ENCODE data around the gene TMED1.
"Not testable (repeated sequence)": the region's sequence is repeated elsewhere in the genome, so short reads cannot be mapped to it uniquely, and the experiment has no call there.

TMED1 gene, protein sequence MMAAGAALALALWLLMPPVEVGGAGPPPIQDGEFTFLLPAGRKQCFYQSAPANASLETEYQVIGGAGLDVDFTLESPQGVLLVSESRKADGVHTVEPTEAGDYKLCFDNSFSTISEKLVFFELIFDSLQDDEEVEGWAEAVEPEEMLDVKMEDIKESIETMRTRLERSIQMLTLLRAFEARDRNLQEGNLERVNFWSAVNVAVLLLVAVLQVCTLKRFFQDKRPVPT

DNA sequence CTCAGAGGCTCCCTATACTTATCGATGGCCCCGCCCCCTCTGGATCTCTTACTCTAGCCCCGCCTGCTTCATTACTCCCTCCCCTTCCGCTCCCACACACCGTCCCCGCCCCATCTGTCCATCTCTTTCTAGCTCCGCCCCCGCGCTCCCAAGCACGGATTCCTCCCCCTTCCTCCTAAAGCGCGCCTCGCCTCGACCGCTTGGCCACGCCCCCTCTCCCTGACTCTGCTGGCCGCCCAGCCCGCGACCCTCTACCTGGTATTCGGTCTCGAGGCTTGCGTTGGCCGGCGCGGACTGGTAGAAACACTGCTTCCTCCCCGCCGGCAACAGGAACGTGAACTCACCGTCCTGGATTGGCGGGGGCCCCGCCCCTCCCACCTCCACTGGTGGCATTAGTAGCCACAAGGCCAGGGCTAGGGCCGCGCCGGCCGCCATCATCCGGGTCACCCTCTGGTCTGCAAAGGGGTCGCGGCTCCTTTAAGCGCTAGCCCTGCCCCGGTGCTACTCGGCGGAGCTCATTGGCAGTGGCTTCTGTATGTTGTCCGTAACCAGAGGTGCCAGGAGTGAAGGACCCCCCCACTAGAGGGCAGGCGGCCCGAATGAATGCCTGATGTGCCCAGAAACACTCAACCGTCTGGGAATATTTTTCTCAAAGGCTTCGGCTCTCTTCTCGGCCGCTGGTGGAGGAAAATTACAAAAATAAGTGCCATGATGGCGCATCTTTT lies at the start of gene TMED1:
Gene TMED1, minus strand, starts transcription at position 459 of the 725 bp plus-strand sequence. Its CDS starts 21 bp downstream, at position 438.
- peak; percentile 88 for DNase-seq (ENCODE audit: low read depth)

DNA sequence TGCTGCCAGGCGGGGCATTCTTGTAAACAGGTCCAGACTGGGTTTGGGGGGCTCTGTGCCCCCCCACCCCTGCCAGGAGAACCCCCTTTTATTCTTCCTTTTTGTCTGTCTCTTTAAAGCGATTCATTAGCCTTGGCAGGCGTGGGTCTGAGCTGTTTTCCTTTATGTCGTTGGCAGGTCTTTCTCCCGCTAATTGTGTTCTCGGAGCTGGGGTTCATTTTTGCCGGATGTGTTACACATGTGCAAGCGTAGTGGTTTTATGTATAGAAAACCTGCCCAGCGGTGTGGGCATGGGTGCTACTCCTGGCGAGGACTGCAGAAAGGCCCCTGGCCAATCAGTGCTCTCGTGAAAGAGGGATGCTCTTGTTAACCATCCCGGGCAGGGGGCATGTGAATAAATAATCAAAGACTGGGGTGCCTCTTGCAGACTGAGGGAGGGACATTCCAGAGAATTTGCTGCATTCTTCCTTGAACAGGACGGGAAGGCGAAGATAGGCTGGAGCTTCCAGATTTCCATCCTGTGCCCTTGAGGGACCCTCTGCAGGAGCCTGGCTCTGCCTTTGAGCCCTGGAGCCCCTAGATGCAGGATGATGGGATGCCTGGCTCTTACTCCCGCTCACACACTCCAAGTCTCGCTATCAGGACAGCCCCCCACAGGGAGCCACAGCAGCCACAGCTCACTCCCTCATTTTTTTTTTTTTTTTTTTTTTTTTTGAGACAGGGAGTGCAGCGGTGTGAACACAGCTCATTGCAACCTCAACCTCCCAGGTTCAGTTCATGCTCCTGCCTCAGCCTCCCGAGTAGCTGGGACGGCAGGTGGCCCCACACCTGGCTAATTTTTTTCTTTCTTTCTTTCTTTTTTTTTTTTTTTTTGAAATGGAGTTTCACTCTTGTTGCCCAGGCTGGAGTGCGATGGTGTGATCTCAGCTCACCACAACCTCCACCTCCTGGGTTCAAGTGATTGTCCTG lies 49.5 kb upstream of the TMED1 start:
- DNase-seq (ENCODE audit: low read depth) = no peak

DNA sequence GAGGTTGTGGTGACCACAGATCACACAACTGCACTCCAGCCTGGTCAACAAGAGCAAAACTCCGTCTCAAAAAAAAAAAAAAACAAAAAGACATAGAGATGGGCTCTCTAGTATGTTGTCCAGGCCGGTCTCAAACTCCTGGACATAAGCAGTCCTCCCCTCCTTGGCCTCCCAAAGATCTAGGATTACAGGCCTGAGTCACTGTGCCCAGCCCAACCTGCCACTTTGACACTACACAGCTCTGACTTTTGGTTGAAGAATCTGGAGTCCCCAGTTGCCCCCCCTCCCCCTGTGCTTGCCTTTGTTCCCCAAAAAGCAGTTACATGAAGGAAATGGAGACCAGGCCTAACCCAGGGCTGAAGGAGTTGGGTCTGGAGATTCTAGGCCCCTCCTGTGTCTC lies 48.3 kb upstream of the TMED1 start:
- DNase-seq (ENCODE audit: low read depth) = no peak

DNA sequence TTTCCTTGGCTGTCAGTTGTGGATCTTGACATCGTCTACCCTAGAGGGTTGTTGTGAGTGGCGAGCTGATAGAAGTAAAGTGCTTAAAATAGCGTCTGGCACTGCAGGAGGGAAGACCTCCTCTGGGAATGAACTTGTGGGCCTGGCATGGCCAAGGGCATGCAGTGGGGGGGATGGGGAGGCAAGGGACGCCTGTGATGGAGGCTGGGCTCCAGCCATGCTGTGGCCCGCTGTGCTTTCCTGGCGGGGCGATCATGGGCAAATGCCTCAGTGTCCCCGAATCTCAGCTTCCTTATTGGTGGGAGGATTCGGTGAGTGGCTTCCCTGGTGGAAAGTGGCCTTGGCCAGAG lies 46.1 kb upstream of the TMED1 start:
- no peak for DNase-seq (ENCODE audit: low read depth)

DNA sequence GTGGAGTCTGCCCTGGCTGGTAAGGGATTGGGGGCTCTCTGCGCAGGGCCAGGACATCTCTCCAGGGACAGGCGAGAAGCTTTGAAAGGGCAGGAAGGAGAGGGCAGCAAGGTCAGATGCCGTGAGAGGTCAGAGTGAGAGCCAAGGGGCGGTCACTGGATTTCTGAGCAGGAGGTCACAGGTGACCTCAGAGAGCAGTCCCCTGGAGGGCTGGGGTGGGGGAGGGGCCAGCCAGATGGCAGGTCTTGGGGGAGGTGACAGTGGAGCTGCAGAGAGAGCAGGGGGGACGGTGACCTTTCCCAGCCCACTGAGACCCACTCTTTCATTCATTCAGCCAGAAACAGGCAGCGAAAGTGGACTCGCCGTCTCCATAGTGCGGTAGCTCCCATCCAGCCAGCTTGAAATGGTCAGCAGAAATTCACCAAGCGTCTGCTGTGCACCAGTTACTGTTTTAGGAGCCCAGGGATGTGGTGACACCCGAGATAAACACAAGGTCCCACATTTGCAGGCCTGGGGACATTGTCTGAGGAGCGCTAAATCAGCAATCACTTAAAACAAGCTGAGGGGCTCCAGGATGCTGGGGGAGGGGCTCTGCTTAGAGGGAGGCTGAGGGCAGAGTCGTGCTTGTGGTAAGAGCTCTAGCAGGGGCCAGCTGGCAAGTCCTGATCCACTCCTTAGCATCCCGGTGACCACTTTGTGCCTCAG lies 45.5 kb upstream of the TMED1 start:
- DNase-seq (ENCODE audit: low read depth) = no peak

DNA sequence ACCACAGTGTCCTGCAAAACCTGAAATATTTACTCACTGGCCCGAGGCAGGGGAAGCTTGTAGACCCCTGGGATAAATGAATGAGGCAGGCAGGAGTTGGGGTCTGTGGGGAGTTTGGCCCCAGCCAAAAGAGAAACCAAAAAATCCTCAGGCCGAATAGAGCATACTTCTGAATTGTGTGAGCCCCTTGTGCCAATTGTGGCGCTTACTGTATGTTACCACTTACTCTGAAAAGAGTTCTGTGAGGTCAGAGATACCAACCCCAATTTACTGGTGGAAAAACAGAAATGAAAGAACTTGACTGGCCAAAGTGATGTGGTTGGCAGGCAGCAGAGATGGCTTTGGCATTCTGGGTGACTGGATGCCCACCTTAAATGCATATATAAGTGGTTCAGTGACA lies 42.2 kb upstream of the TMED1 start:
- DNase-seq (ENCODE audit: low read depth) = no peak

DNA sequence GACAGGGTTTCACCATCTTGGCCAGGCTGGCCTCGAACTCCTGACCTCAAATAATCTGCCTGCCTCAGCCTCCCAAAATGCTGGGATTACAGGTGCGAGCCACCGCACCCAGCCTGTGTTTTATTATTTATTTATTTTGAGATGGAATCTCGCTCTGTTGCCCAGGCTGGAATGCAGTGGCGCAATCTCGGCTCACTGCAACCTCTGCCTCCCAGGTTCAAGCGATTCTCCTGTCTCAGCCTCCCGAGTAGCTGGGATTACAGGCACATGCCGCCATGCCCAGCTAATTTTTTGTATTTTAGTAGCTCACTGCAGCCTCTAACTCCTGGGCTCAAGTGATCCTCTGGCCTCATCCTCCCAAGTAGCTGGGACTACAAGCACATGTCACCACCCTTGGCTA lies 41.6 kb upstream of the TMED1 start:
- not testable (repeated sequence) for DNase-seq (ENCODE audit: low read depth)

DNA sequence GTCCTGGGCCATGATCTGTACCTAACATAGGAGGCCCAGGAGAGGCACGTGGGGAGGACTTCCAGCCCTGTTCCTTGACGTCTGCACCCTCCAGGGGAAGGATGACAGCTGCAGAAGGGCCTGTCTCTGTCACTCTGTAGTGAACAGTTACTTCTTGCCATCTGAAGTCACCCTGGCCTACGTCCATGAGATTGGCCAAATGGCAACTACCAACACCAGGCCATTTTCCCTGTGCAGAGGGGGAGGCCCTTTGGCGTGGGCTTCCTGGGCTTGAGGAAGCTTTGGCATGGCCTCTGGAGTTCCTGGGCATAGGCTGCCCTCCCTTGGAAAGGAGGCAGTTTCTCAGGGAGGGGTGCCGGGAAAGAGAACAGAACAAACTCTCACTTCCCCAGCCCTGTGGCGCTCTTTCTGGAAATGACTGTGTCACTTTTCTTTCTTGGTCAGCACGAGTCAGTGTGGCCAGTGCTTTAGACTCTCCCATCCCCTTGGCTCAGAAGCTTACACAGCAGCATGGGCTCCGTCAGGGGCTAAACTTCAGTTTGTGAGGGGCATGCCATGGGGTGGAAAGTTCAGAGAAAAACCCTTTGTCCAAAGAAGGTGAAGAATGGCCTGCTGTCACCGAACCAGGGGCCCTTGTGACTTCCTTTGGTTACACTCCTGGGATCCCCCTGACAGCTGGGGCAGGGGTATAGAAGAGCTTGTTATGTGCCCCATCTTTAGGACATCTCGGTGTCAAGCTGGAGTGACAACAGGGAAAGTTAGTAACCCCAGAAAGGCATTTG lies 40.6 kb upstream of the TMED1 start:
- no peak for DNase-seq (ENCODE audit: low read depth)

DNA sequence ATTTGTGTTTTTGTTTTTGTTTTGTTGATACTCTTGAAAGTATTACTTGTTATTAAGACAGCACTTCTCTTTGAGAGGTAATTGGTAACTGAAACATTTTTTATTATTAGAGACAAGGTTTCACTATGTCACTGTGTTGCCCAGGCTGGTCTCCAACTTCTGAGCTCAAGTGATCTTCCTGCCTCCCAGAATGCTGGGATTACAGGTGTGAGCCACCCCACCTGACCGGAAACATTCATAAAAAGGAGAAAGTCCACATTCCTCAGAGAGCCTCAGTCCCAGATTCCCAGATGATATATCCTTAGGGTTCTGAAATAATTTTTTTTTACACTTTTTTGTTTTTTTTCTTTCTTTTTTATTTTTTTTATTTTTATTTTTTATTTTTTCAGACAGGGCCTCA lies 38.0 kb upstream of the TMED1 start:
- no peak for DNase-seq (ENCODE audit: low read depth)

DNA sequence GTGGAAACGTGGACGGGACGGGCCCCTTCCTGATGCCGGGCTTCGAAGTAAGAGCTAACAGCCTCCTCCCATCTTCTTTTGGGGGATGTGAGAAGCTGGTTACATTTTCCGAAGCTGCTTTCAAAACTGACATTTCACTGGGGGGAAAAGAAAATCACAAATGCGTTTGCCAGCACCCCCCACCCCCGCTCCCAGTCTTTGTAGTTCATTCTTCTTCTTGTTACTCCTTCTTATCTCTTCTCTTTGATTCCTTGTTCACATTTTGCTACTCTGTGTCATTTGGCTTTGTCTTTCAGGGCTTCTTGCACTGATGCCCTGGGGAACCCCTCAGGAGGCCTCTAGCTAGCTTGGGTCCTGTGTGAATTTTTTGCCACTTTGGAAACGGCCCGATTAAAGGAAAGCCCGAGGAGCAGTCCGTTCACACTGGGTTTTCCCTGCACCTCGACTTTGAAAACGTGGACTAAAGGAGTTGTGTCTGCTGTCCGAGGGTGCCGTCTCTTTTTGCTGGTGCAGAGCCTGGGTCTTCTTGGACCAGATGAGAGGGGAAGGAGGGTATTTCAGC lies 36.6 kb upstream of the TMED1 start:
- no peak for DNase-seq (ENCODE audit: low read depth)

DNA sequence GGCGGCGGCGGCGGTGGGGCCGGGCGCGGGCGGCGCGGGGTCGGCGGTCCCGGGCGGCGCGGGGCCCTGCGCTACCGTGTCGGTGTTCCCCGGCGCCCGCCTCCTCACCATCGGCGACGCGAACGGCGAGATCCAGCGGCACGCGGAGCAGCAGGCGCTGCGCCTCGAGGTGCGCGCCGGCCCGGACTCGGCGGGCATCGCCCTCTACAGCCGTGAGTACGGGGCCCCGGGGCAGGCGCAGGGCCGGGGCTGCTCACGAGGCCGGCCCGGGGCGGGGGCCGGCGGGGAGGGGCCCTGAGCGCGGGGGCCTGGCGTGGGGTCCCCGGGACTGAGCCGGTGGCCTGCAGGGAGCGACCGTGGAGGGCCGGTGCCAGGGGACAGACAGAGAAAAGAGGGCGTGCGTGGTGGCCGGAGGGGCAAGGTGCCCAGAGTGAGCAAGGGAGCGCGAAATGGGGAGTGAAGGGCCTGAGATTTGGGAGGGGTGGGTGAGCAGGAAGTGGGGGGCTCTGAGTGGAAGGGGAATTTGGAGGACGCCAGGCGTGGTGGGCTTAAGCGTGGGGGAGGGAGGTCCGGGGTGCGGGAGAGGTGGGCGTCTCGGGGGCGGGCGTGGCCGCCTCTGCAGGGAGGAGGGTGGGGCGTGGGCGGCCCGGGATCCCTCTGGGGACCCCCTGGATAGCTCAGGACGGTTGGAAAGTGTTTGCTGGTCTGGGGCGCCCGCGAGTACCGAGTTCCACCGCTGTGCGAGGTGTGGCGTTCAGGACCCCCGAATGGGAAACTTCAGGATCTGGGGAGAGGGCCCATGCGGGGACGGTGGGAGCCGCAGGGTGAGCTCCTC lies 35.9 kb upstream of the TMED1 start:
- peak; percentile 11 for DNase-seq (ENCODE audit: low read depth)

DNA sequence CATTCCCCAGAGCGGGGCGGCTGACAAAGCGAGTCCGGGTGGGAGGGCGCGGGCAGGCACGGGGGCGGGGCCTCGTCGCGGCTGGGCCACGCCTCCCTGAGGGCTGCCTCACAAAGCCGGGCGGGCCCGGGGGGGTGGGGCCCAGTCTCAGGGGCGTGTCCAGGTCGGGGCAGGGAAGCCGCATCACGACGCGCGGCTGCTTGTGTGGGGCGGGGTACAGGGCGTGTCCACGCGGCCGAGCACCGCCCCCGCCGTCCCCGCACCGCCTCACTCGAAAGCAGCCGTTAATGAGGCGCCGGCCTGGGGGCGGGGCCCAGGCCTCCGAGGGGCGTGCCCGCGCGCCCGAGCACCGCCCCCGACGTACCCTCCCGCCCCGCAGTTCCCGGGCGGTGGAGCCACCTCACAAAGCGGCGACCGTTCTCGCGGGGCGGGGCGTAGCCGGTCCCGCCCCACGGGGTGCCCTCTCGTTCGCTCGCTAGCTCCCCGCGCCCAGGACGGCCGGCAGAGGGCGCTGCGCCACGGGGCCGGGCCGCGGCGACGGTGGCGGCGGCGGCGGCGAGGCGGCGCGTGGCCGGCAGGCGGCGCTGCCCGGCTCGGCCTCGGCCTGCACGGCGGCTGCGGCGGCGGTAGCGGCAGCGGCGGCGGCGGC lies 35.1 kb upstream of the TMED1 start, which contains the start of gene CARM1:
Gene CARM1, plus strand, starts transcription at position 599 of the 649 bp plus-strand sequence. CDS start 150 bp downstream, outside the sequence.
- peak; percentile 98 for DNase-seq (ENCODE audit: low read depth)

DNA sequence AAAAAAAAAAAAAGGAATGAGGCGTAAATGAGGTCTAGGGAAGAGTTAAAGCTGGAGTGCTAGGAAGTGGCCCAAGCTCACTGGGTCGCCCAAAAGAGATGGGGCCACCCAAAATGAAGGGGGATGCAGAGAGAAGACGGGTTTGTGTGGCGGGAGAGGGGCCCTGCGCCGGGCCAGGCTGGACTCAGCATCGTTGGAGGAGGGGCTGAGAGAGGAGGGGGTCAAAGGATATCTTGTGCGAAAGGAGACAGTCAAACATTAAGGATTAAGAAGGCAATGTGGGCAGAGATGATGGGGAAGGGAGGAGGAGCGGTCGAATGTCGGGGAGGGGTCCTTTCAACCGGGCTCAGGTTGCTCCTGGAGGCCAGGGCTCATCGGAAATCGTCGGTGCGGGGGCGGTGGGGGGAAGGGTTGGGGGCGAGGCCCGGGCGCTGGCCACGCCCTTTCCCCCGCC lies 34.5 kb upstream of the TMED1 start:
- no peak for DNase-seq (ENCODE audit: low read depth)

DNA sequence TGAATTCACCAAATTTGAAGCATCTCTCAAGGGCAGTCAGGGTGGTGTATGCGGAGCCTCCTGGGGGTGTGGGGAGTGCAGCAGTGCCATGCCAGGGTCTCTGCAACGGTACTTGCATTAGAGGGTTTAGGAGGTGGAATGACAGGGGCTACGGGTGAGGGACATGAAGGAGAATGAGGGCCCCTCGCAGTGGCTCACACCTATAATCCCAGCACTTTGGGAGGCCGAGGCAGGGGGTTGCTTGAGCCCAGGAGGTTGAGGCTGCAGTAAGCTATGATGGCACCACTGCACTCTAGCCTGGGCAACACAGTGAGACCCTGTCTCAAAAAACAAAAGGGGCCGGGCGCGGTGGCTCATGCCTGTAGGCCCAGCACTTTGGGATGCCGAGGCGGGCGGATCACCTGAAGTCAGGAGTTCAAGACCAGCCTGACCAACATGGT lies 33.9 kb upstream of the TMED1 start:
- DNase-seq (ENCODE audit: low read depth) = not testable (repeated sequence)

DNA sequence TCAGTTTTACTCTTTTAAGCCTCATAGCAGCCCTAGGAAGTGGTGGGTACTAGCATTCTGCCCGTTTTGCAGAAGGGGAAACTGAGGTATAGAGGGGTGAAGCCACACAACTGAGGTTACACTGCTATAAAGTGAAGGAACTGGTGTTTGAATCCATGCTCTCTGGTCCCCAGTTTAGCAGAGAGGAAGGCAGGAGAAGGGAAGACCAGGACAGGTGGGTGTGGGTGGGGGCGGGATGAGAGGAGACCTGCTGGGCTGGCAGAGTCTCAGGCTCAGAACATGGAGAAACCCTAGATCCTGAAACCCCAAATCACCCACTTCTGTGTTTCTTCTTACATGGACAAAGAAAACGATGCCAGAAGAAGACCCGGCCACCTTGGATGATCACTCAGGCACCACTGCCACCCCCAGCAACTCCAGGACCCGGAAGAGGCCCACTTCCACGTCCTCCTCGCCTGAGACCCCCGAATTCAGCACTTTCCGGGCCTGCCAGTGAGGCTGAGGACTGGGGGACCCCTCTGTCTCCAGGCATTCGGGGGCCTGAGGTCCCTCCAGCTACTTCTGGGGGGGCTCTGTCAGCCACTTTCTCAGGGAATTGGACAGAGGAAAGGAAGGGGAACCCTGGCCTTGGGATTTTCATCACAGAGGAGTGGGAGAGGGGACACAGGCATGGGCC lies 33.0 kb upstream of the TMED1 start:
- no peak for DNase-seq (ENCODE audit: low read depth)

DNA sequence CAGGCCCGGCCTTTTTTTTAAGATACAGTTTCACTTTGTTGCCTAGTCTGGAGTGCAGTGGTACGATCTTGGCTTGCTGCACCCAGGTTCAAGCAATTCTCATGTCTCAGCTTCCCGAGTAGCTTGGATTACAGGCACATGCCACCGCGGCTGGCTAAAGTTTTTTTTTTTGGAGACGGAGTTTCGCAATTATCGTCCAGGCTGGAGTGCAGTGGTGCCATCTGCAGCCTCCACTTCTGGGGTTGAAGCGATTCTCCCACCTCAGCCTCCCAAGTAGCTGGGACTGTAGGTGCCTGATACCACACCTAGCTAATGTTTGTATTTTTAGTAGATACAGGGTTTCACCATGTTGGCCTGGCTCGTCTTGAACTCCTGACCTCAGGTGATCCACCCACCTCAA lies 30.5 kb upstream of the TMED1 start:
- no peak for DNase-seq (ENCODE audit: low read depth)

DNA sequence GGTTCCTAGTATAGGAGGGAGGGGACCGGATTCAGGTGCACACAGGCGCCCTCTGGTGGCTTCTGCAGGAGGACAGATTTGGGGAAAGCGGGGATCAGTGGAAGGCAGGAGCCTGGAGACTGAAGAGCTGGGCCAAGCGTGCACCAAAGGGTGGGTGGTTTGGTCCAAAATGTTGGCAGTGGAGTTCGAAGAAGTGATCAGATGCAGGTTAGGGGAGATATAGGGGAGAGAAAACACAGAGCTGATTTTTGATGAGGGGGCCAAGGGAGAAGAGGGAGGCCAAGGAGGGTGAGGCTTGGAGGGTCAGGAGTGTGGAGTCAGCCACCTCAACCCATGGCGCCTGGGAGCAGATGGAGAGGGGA lies 28.5 kb upstream of the TMED1 start:
- peak; percentile 79 for DNase-seq (ENCODE audit: low read depth)

DNA sequence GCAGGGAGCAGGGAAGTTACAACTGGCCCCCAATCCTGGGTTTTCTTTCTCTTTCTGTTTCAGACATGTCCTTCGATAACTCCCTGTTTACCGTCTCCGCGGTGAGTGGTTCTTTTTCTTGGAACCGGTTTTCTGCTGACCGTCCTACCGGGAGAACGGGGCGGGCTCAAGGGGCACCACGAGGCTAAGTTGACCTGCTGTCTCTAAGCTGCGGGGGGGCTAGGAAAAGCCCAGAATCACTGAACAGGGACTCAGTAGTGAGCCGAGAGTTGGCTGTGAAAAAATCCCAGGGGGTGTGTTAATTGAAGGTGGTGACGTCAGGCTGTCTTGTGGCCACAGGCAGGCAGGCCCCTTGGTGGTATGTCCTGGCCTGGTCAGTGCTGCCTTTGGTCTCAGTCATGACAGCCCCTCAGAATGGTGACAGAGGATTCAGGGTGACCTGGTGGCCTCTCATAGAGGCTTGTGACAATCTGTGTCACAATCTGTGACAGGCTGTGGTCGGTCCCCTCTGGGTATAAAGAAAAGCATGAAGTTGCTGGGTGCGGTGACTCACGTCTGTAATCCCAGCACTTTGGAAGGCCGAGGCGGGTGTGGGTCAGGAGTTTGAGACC lies 27.2 kb upstream of the TMED1 start:
- DNase-seq (ENCODE audit: low read depth) = no peak
